Activated T-cell treated with anti-CD3 and anti-CD28 coated beads, Interleukin-2, amount 50 U/mL, for 4 hours (primary cell): ENCODE results near the gene FAM72A. TPM values are rescaled to one million over a fixed set of nuclear protein-coding genes. Genes with fewer than 3 reads are reported as not detected.
"Not testable (repeated sequence)": the region's sequence is repeated elsewhere in the genome, so short reads cannot be mapped to it uniquely, and the experiment has no call there.

ENCODE experiments used
- ATAC-seq, 2 donors: fragments of 200-7000 bp; cut with Tn5 transposase; one replicate each; pipeline ENCODE4 v1.10.0; 2021
- DNase-seq: peaks from one replicate; pipeline ENCODE4 v3.0.0-alpha.2; 2020
- H3K27me3 Mint-ChIP-seq: one replicate; pipeline ENCODE4 v1.8.0; 2021; ENCODE audit warnings: low read depth, mixed read lengths
- H3K36me3 Mint-ChIP-seq: one replicate; pipeline ENCODE4 v1.8.0; 2022; ENCODE audit warnings: mixed read lengths; ENCODE audit not compliant: insufficient read depth
- H3K4me1 Mint-ChIP-seq: one replicate; pipeline ENCODE4 v1.8.0; 2021; ENCODE audit warnings: low read depth, mixed read lengths
- H3K4me3 Mint-ChIP-seq: one replicate; pipeline ENCODE4 v1.8.0; 2021; ENCODE audit warnings: mild to moderate bottlenecking, moderate library complexity, mixed read lengths
- H3K9me3 Mint-ChIP-seq: one replicate; pipeline ENCODE4 v1.8.0; 2021; ENCODE audit warnings: mixed read lengths
- total RNA-seq, 3 donors: library from RNA; stranded (reverse); gene quantifications; one replicate each; pipeline ENCODE4 v1.2.1, GENCODE V29; 2021

FAM72A gene
- total RNA-seq, 3 donors from 2014 or later, result 5.4 to 6.3 (median 5.4) TPM

DNA sequence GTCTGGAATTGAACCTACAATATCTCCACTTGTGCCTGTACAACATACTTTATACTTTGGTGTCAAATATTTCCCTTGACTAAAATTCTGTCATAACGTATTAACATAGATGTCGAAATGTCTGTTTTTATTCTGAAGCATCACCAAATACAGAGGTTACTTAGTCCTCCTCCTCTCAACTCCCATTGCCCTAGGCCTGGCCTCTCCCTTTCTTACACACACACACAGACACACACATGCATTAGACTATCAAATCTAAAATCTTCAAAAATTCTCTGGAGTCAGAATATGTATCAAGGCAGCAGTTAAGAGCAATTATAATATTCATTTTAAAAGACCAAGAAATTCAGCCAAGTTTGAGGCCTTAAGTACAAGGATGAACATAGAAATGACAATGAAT is 7.5 kb downstream of the FAM72A start:
- H3K4me1 Mint-ChIP-seq, H3K4me3 Mint-ChIP-seq, DNase-seq, H3K27me3 Mint-ChIP-seq, H3K9me3 Mint-ChIP-seq, ATAC-seq, H3K36me3 Mint-ChIP-seq: not testable (repeated sequence)

DNA sequence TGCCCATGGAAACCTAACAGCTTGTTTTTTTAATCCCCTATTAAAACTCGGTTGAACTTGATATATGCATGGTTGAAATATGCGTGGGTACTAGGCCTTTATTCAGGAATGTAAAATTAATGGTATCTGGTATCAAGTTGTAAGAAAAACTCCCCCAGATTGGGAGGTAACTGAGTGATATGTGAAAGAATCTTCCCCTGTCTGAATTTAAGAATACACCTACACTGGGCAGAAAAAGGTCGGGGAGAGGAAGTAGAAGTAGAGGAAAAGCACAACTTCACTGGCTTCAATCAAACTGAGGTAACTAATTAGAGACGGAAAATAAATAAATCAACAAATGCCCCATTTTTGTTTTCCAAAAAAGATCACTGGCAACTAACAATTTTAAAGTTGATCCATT is 15.8 kb downstream of the FAM72A start:
- not testable (repeated sequence) for H3K36me3 Mint-ChIP-seq, H3K4me1 Mint-ChIP-seq, ATAC-seq, DNase-seq, H3K27me3 Mint-ChIP-seq, H3K9me3 Mint-ChIP-seq, H3K4me3 Mint-ChIP-seq

DNA sequence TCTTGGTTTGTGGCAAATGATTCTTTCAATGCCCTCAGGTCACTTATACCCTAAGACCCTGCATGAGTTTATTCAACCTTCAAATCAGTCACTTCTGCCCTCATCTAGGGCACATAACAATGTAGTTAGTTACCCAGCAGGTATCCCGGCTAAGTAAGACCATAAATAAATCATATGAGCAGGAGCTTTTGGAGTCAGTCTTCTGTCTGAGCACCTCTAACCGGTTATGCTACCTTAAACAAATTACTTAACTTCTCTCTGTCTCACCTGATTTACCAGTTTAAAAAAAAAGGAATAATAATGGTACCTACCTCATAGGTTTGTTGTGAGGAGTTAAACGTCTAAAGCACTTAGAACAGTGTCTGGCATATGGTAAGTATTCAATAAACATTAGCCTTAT is 16.9 kb downstream of the FAM72A start:
- H3K27me3 Mint-ChIP-seq, H3K4me3 Mint-ChIP-seq, H3K36me3 Mint-ChIP-seq, ATAC-seq, H3K9me3 Mint-ChIP-seq, H3K4me1 Mint-ChIP-seq, DNase-seq: not testable (repeated sequence)

DNA sequence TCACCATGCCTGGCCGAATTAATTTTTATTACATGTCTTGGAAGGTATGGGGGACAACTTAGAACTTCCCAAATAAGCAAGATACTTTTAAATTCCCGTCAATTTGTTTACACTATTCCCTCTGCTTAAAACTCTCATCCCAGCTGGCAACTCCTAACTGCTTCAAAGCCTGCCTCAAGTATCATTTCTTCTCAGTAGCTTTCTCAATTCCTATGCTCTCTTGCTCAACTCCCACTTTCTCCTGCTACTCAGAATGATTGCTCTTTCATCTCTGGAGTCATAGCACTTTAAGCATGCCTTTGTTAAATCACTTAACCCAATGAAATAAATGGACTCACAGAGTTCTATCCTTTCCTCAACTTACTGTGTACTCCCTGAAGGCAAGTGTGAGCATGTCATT is 18.9 kb downstream of the FAM72A start:
- not testable (repeated sequence) for H3K9me3 Mint-ChIP-seq, H3K27me3 Mint-ChIP-seq, H3K4me3 Mint-ChIP-seq, DNase-seq, H3K36me3 Mint-ChIP-seq, ATAC-seq, H3K4me1 Mint-ChIP-seq

DNA sequence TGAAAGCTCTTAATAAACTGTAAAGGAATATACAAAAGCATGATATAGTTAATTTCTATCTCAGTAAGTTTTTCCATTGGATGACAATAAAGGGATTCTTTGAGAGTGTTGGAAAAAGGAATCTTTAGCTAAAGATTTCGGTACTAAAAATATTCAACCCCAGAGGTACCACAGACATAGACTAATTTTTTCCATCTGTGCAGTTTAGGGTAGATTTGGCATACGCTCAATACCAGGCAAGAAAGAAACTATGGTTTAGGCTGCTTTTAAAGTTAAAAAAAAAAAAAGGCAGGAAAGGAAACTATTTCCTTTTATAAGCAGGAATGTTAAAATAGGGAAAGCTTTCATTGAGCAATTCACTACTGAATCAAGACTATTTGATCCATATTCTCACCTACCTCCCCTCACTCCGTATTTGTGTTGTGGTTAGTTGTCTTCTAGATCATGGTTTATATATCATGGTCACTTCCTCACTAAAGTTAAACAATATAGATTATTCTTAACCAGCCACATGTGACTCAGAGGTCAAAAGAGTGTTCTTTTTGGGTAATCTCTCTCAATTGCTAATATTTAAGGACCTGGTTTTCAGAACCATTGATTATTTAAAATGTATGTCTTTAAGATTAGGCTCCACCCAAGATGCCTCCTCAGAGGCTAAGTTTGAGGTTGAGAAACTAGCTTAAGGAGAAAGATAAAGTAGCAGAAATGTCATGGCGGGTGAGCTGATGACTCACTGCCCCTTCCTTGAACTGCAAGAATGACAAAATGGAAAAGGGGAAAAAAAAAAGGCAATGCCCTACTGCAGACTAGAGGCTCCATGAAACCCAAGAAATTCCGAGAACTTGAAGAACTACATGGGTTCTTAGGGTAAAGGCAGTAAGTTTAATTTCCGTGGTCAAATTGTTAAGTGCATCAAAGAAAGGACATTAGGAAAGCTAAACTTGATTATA is 20.0 kb downstream of the FAM72A start:
- ATAC-seq, H3K9me3 Mint-ChIP-seq, DNase-seq, H3K27me3 Mint-ChIP-seq, H3K4me3 Mint-ChIP-seq, H3K36me3 Mint-ChIP-seq, H3K4me1 Mint-ChIP-seq: not testable (repeated sequence)

DNA sequence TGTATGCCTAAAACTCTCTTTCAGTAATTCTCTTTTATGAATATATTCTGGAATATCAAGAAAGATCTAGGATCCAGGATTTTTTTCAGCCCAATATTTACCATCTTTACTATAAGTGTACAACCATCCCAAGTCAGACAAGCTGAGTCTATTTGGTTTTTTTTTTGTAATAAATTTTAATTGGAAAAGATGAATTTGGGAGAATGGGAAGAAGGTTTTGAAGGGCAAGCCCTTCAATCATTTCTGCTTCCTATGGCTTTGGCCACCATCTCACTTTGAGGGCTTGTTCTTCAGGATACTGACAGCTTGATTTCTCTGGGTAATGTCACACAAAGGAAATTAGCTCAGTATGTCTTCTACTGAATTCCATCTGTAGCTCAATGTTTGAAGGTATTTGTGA is 23.0 kb downstream of the FAM72A start:
- not testable (repeated sequence) for H3K36me3 Mint-ChIP-seq, H3K27me3 Mint-ChIP-seq, DNase-seq, ATAC-seq, H3K9me3 Mint-ChIP-seq, H3K4me3 Mint-ChIP-seq, H3K4me1 Mint-ChIP-seq

DNA sequence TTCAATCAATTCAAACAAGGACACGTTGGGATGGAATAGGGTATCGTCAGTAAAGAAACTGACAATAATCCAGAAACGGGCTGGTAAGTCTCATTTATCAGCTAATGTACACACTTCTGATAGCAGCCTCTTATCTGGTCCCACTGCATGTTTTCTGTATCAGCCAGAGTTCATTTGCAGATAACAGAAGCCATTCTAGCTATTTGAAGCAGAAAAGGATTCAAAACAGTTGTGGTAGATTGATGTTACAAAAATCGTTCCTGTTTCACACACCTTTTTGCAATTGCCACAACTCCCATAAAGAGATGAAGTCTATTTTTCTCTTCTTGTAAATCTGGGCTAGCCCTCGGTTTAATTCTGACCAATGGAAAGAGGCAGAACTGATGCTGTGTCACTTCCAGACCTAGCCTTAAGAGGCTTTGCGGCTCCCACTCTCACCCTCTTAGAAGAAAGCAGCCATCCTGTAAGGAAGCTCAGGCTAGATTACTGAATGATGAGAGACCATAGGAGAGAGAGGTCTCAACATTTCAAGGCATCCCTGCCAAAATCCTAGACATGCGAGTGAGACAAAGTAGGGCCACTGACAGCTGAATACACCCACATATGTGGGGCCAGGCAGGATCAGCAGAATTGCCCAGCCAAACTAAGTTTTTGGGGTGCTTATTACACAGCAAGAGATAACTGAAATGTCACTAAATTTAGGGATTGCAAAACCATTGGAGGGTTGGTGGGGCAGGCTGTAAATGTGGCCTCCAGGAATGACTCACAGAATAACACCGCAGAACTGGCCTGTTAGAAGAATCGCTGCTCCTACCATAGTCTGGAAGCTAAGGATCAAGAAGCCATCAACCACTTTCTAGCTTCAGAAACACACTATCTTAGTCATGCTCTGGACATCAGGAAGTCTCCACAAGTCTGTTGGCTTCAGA is 24.3 kb downstream of the FAM72A start:
- not testable (repeated sequence) for H3K4me3 Mint-ChIP-seq, H3K4me1 Mint-ChIP-seq, DNase-seq, H3K9me3 Mint-ChIP-seq, ATAC-seq, H3K36me3 Mint-ChIP-seq, H3K27me3 Mint-ChIP-seq

DNA sequence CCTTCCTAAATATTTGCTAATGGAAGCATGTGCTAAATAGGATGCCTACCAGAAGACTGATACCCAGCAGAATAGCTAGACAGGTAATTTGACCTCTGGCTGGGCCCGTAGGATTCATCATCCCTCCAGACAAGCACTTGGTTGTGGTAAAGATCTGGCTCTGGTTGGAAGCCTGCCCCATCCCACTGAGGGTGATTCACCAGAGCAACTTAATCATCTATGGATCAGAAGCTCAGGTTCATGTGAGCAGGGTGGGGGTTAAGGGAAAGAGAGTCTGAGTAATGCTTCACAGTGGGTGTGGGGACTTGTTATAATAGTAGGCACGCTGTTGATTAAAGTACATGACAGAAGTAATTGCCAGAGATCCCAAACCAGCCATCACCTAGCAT is 26.5 kb downstream of the FAM72A start:
- not testable (repeated sequence) for H3K36me3 Mint-ChIP-seq, H3K4me3 Mint-ChIP-seq, H3K4me1 Mint-ChIP-seq, H3K9me3 Mint-ChIP-seq, DNase-seq, H3K27me3 Mint-ChIP-seq
- peak; percentile 59 to 89 for ATAC-seq

DNA sequence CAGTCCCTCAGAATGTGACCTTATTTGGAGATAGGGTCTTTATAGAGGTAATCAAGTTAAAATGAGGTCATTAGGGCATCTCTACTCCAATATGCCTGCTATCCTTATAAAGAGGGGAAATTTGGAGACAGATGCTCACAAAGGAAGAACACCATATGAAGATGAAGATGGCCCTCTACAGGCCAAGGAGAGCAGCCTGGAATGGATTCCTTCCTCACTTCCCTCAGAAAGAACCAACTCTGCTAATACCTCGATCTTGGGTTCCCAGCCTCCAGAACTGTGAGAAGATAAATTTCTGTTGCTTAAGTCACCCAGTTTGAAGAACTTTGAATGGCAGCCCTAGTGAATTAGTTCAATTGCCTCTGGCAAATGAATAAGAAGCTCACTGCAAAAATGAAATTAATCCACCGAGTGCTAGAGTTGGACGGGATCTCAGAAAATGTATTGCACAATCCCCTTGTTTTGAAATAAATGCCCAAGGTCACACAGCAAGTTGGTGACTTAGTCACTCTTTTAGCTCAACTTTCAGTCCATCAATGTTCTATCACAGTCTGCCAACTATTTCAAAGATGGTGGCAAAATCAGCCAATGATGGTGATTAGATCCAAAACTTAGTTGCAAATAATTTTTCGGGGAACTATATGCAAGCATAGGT is 27.1 kb downstream of the FAM72A start:
- DNase-seq, H3K4me1 Mint-ChIP-seq, H3K36me3 Mint-ChIP-seq, H3K27me3 Mint-ChIP-seq, ATAC-seq, H3K9me3 Mint-ChIP-seq, H3K4me3 Mint-ChIP-seq: not testable (repeated sequence)

DNA sequence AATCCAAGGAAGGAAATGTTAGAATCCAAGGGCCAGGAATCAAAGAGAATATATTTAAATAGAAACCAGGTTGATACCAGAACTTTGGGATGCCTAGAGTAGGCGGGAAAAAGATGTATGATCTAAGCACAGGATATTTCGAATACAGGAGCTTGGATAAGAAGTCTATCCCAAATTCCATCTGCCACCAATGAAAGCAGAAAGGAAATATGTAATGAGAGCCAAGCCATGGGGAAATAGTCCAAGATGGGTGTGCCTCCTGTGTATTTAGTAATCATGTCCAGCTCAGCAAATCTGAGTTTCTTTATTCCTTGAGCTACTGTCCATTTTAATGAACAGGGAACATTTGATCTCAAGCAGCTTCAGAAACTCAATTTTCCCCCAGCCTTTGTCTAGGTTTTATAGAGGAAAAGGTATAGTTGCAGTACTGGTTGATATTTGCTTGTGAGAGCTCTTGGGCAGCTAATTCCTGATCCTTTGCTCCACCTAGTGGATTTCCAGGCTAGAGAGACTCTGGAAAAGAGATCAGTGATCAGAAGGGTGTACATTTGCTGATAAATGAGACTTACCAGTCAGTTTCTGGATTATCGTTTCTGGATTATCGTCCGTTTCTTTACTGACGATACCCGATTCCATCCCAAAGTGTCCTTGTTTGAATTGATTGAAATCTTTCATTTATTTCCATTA is 28.3 kb downstream of the FAM72A start:
- H3K4me1 Mint-ChIP-seq, DNase-seq, H3K27me3 Mint-ChIP-seq, ATAC-seq, H3K36me3 Mint-ChIP-seq, H3K9me3 Mint-ChIP-seq, H3K4me3 Mint-ChIP-seq: not testable (repeated sequence)

DNA sequence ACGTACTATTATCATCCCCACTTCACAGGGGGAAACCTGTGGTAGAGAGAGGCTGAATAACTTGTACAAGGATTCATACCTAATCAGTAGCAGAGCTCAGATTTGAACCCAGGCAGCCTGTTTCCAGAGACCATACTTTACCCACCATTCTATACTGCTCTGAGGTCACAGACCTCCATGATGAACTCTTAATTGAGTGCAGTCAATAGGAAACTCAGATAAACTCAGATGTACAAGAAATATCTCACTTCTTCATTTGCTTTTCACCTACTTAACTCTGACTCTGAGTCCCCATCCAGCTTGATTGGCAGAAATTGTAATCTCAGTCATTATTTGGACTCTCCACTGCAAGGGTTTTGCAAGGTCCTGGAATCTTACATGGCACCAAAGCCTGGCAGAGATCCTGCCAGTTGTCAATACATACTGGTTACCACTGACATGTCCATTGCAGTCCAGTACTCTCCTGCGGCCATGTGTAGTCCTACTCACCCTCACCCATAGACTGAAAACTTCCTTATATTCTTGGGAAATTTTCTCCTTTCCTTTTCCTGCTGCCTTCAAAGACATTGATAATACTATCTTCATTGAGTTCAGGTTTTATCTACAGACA is 29.4 kb downstream of the FAM72A start:
- ATAC-seq, H3K4me1 Mint-ChIP-seq, H3K4me3 Mint-ChIP-seq, H3K27me3 Mint-ChIP-seq, H3K9me3 Mint-ChIP-seq, DNase-seq, H3K36me3 Mint-ChIP-seq: not testable (repeated sequence)

DNA sequence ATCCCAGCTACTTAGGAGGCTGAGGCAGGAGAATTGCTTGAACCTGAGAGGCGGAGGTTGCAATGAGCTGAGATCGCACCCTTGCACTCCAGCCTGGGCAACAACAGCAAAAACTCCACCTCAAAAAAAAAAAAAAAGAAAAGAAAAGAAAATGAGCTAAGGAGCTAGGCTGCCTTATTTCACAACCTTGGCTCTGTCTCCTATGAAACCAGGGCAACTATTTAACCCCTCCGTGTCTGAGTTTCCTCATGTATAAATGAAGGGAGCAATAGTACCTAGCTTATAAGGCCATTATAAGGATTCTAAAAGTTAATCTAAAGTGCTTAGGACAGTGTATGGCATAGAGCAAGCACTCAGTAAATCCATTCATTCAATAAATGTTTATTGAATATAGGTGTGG is 32.8 kb downstream of the FAM72A start:
- not testable (repeated sequence) for DNase-seq, ATAC-seq, H3K27me3 Mint-ChIP-seq, H3K9me3 Mint-ChIP-seq, H3K4me3 Mint-ChIP-seq, H3K4me1 Mint-ChIP-seq, H3K36me3 Mint-ChIP-seq

DNA sequence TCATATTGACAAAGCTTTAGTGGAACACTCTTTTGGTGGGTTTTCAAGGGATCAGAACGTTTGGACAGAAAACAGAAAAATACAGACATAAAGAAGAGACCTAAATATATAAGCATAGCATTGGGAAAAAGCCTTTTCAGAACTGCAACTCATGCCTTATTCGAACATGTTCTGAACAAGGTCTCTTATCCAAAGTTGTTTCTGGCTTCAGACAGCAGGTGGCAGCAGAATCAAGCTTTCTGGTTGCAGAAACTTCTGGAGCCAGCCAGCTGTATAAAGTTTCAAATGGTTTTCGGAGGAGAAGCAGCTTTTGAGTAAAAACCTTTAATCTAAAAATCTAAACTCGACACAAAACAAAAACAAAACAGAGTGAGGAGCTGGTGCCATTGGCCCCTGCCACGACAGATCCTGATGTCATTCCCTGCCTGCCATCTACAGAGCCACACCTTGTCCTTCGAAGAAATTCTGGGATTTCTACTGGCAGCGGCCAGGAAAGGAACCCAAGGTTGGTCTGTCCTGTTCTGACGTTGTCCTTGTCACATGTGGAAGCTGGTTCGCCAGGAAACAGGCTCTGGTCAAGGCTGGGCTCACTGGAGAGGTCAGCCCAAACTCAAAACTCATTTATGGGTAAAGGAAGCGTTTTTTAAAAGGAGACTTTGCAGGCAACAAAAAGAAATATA is 35.1 kb downstream of the FAM72A start:
- not testable (repeated sequence) for H3K27me3 Mint-ChIP-seq, H3K9me3 Mint-ChIP-seq, DNase-seq, H3K36me3 Mint-ChIP-seq, H3K4me3 Mint-ChIP-seq, H3K4me1 Mint-ChIP-seq
- ATAC-seq, result peak; percentile 53 to 62
